Neural progenitor cell (in vitro differentiated cells): ENCODE measurements around the gene ZKSCAN8. TPM values are rescaled to one million over a fixed set of nuclear protein-coding genes. Genes with fewer than 3 reads are reported as not detected.

Source experiments
- DNase-seq: peaks from one replicate; pipeline ENCODE4 v3.0.0-alpha.2; 2016; ENCODE audit warnings: low spot score
- H2AFZ ChIP-seq: fragments of 200-600 bp; sonication (generic); replicated peaks from 2 replicates; pipeline ENCODE4 v1.6.1; 2016; ENCODE audit warnings: antibody characterized with exemption
- H3F3A ChIP-seq: fragments of 200-600 bp; sonication (generic); 2 replicates; pipeline ENCODE4 v1.6.1; 2016; ENCODE audit warnings: antibody characterized with exemption, low read depth
- H3K27ac ChIP-seq: fragments of 200-600 bp; sonication (generic); 2 replicates; pipeline ENCODE4 v1.5.1; 2016; ENCODE audit warnings: mild to moderate bottlenecking
- H3K27me3 ChIP-seq: fragments of 200-600 bp; sonication (generic); 2 replicates; pipeline ENCODE4 v1.6.1; 2016; ENCODE audit warnings: mild to moderate bottlenecking, moderate library complexity
- H3K36me3 ChIP-seq: fragments of 200-600 bp; sonication (generic); 2 replicates; pipeline ENCODE4 v1.5.1; 2016
- H3K4me1 ChIP-seq: fragments of 200-600 bp; sonication (generic); 2 replicates; pipeline ENCODE4 v1.6.1; 2016; ENCODE audit warnings: mixed run types
- H3K4me2 ChIP-seq: fragments of 200-600 bp; sonication (generic); 2 replicates; pipeline ENCODE4 v1.6.1; 2016
- H3K4me3 ChIP-seq: fragments of 200-600 bp; sonication (generic); 2 replicates; pipeline ENCODE4 v1.5.1; 2016
- H3K79me2 ChIP-seq: fragments of 200-600 bp; sonication (generic); 2 replicates; pipeline ENCODE4 v1.6.1; 2016; ENCODE audit warnings: low read depth
- H3K9ac ChIP-seq: fragments of 200-600 bp; sonication (generic); 2 replicates; pipeline ENCODE4 v1.6.1; 2016
- H3K9me3 ChIP-seq: fragments of 200-600 bp; sonication (generic); 2 replicates; pipeline ENCODE4 v1.5.1; 2016; ENCODE audit warnings: low read depth
- H4K20me1 ChIP-seq: fragments of 200-600 bp; sonication (generic); 2 replicates; pipeline ENCODE4 v1.6.1; 2016; ENCODE audit warnings: low read depth
- H3K27ac Mint-ChIP-seq: 3 replicates; pipeline ENCODE4 v1.8.0; 2021; ENCODE audit warnings: mixed read lengths
- H3K27me3 Mint-ChIP-seq: 2 replicates; pipeline ENCODE4 v1.8.0; 2022; ENCODE audit warnings: low read depth, mild to moderate bottlenecking, inconsistent platforms, moderate library complexity, mixed read lengths; ENCODE audit not compliant: insufficient read depth
- H3K36me3 Mint-ChIP-seq: 3 replicates; pipeline ENCODE4 v1.8.0; 2021; ENCODE audit warnings: mixed read lengths
- H3K4me1 Mint-ChIP-seq: 3 replicates; pipeline ENCODE4 v1.8.0; 2021; ENCODE audit warnings: mixed read lengths
- H3K4me3 Mint-ChIP-seq: 3 replicates; pipeline ENCODE4 v1.8.0; 2021; ENCODE audit warnings: mild to moderate bottlenecking, moderate library complexity, mixed read lengths
- H3K9me3 Mint-ChIP-seq: 3 replicates; pipeline ENCODE4 v1.8.0; 2020; ENCODE audit warnings: mixed read lengths
- CTCF ChIP-seq: fragments of 200-600 bp; sonication (generic); IDR thresholded peaks from 2 replicates; pipeline ENCODE4 v1.5.1; 2017; ENCODE audit warnings: antibody characterized with exemption, mild to moderate bottlenecking
- EZH2 ChIP-seq: fragments of 200-600 bp; sonication (generic); IDR thresholded peaks from 2 replicates; pipeline ENCODE4 v1.6.1; 2017; ENCODE audit warnings: antibody characterized with exemption, mild to moderate bottlenecking, moderate library complexity
- EZH2phosphoT487 ChIP-seq: fragments of 200-600 bp; sonication (generic); IDR thresholded peaks from 2 replicates; pipeline ENCODE4 v1.6.1; 2017; ENCODE audit warnings: antibody characterized with exemption
- total RNA-seq: library from RNA; depleted of rRNA; stranded (reverse); fragments of >200 nt; gene quantifications from 2 replicates; pipeline ENCODE4 v1.2.3, GENCODE V29; 2015; ENCODE audit warnings: low replicate concordance

Gene ZKSCAN8
- total RNA-seq, 1 donor from 2014 or later: 42.7 TPM

- H3K4me2 ChIP-seq: peak overlapping the region; percentile 70
- H3K9ac ChIP-seq: no peak overlapping the region
- H3K79me2 ChIP-seq: no peaks in the 10 kb centered on the region
- H3F3A ChIP-seq: peaks cover 28% of the 10 kb centered on the region
- no peak overlapping the region for H3K27ac ChIP-seq
- Mint-ChIP-seq H3K9me3 (peaks cover 15% of the 10 kb centered on the region), H3K4me1 (peaks cover 16% of the 10 kb centered on the region), H3K4me3 (peak overlapping the region; percentile 92), H3K27me3 (peaks cover 52% of the 10 kb centered on the region), H3K36me3 (no peaks in the 10 kb centered on the region), H3K27ac (no peak overlapping the region)
- no peaks in the 10 kb centered on the region for H4K20me1 ChIP-seq
- no peaks in the 10 kb centered on the region for H3K36me3 ChIP-seq
- peak overlapping the region; percentile 74 for H2AFZ ChIP-seq
- DNase-seq: peak; percentile 54
- H3K9me3 ChIP-seq: no peaks in the 10 kb centered on the region
- H3K4me1 ChIP-seq: peaks cover 6% of the 10 kb centered on the region
- H3K4me3 ChIP-seq: peak overlapping the region; percentile 40
- peaks cover 98% of the 10 kb centered on the region for H3K27me3 ChIP-seq
- TF ChIP-seq EZH2 (no peak), CTCF (no peak), EZH2phosphoT487 (no peak)
Measured at GRCh38 chr6:28206928-28207509, 65.3 kb downstream of the ZKSCAN8 start.

GRCh38 chr6:28207510-28208110 is 65.9 kb downstream of the ZKSCAN8 start:
- Mint-ChIP-seq H3K27ac (no peak overlapping the region), H3K4me1 (peaks cover 21% of the 10 kb centered on the region), H3K36me3 (no peaks in the 10 kb centered on the region), H3K4me3 (peak overlapping the region; percentile 92), H3K9me3 (peaks cover 15% of the 10 kb centered on the region), H3K27me3 (peaks cover 55% of the 10 kb centered on the region)
- H3K4me1 ChIP-seq: peaks cover 10% of the 10 kb centered on the region
- peaks cover 98% of the 10 kb centered on the region for H3K27me3 ChIP-seq
- no peak overlapping the region for H3K27ac ChIP-seq
- peak overlapping the region; percentile 70 for H3K4me2 ChIP-seq
- H2AFZ ChIP-seq: peak overlapping the region; percentile 74
- no peaks in the 10 kb centered on the region for H4K20me1 ChIP-seq
- H3K9me3 ChIP-seq: no peaks in the 10 kb centered on the region
- no peaks in the 10 kb centered on the region for H3K36me3 ChIP-seq
- no peaks in the 10 kb centered on the region for H3K79me2 ChIP-seq
- H3K4me3 ChIP-seq: peak overlapping the region; percentile 40
- TF ChIP-seq EZH2 (no peak), EZH2phosphoT487 (no peak), CTCF (no peak)
- peaks cover 34% of the 10 kb centered on the region for H3F3A ChIP-seq
- no peak overlapping the region for H3K9ac ChIP-seq
- peak; percentile 79 for DNase-seq

- peak overlapping the region; percentile 40 for H3K4me3 ChIP-seq
- DNase-seq: peak; percentile 71
Measured at GRCh38 chr6:28208111-28208659, 66.5 kb downstream of the ZKSCAN8 start.

More at GRCh38 chr6:28208111-28208659, 66.5 kb downstream of the ZKSCAN8 start:
- Histone ChIP-seq H4K20me1 (no peaks in the 10 kb centered on the region), H3K27ac (no peak overlapping the region), H3K79me2 (no peaks in the 10 kb centered on the region), H3F3A (peaks cover 37% of the 10 kb centered on the region), H3K27me3 (peaks cover 100% of the 10 kb centered on the region), H3K9ac (no peak overlapping the region), H2AFZ (peak overlapping the region; percentile 74), H3K36me3 (no peaks in the 10 kb centered on the region), H3K4me2 (peak overlapping the region; percentile 70), H3K9me3 (no peaks in the 10 kb centered on the region), H3K4me1 (peaks cover 11% of the 10 kb centered on the region)
- H3K36me3 Mint-ChIP-seq: no peaks in the 10 kb centered on the region
- peaks cover 61% of the 10 kb centered on the region for H3K27me3 Mint-ChIP-seq
- H3K4me1 Mint-ChIP-seq: peaks cover 26% of the 10 kb centered on the region
- H3K27ac Mint-ChIP-seq: no peak overlapping the region
- peaks cover 18% of the 10 kb centered on the region for H3K9me3 Mint-ChIP-seq
- peak overlapping the region; percentile 92 for H3K4me3 Mint-ChIP-seq
- TF ChIP-seq EZH2 (peak; percentile 70), EZH2phosphoT487 (peak; percentile 71), CTCF (no peak)

Other genes starting within 250 kb of the ZKSCAN8 start
- not detected in 2 replicates for gene OR2B2, start 229.5 kb upstream of the ZKSCAN8 start, total RNA-seq
- gene OR2B6, start 184.6 kb upstream of the ZKSCAN8 start, total RNA-seq: 0.22 TPM in 1 of 2 replicates, not detected in the other
- gene ZNF165, start 61.3 kb upstream of the ZKSCAN8 start, total RNA-seq: 1.9 and 2.1 TPM in 2 replicates
- 8.4 and 17.7 TPM in 2 replicates for gene ZSCAN16, start 17.3 kb upstream of the ZKSCAN8 start, total RNA-seq
- gene ZSCAN9, start 83.4 kb downstream of the ZKSCAN8 start, total RNA-seq: 34.6 and 34.7 TPM in 2 replicates
- 5.9 and 9.8 TPM in 2 replicates for gene ZKSCAN4, start 110.4 kb downstream of the ZKSCAN8 start, total RNA-seq
- not detected in 2 replicates for gene NKAPL, start 117.4 kb downstream of the ZKSCAN8 start, total RNA-seq
- 36.8 and 40.5 TPM in 2 replicates for gene ZSCAN26, start 125.3 kb downstream of the ZKSCAN8 start, total RNA-seq
- 13.6 and 13.8 TPM in 2 replicates for gene PGBD1, start 139.7 kb downstream of the ZKSCAN8 start, total RNA-seq
- 6.6 and 8.3 TPM in 2 replicates for gene ZSCAN31, start 194.3 kb downstream of the ZKSCAN8 start, total RNA-seq
- 9.0 and 12.3 TPM in 2 replicates for gene ZKSCAN3, start 208.1 kb downstream of the ZKSCAN8 start, total RNA-seq